ENCODE data around the gene TNNT2.

GRCh38 chr1:201321826-201322390 lies 55.6 kb downstream of the TNNT2 start:
- TF ChIP-seq CTCF (IDR thresholded peaks at IDR 0.05) (no peak), POLR2A (IDR thresholded peaks at IDR 0.05) (no peak)

Data from tibial nerve (tissue), 3 donors.